Upper lobe of left lung (tissue), 4 donors: ENCODE data around the gene STXBP6.

Experiments
- POLR2A ChIP-seq, 4 donors: fragments of 450-650 bp; IDR thresholded peaks; one replicate each; pipeline ENCODE4 v1.5.1; 2016 to 2017; ENCODE audit warnings: antibody characterized with exemption in 4 of 4, mild to moderate bottlenecking in 2 of 4
- POLR2AphosphoS5 ChIP-seq, 2 donors: sonication (generic); formaldehyde crosslinking; IDR thresholded peaks; one replicate each; pipeline ENCODE4 v1.5.1; 2017; ENCODE audit warnings: antibody characterized with exemption in 2 of 2

GRCh38 chr14:25001156-25001555, 48.8 kb downstream of the STXBP6 start:
- TF ChIP-seq POLR2A (IDR thresholded peaks at IDR 0.05): no peak
- no peak for TF ChIP-seq POLR2AphosphoS5 (IDR thresholded peaks at IDR 0.05)
